Endodermal cell (in vitro differentiated cells): Measurements from ENCODE around the gene CHST2. TPM values are rescaled to one million over a fixed set of nuclear protein-coding genes. Genes with fewer than 3 reads are reported as not detected.
A peak's percentile ranks its signal among the peaks of the same experiment; 100 is the strongest.

Source experiments
- DNase-seq: peaks from one replicate; pipeline ENCODE4 v3.0.0-alpha.2; 2017
- H3K27ac ChIP-seq: 2 replicates; pipeline ENCODE4 v1.5.1; 2013; ENCODE audit warnings: mild to moderate bottlenecking, low read depth, low read length, moderate library complexity
- H3K27me3 ChIP-seq: 2 replicates; pipeline ENCODE4 v1.6.1; 2013; ENCODE audit warnings: mild to moderate bottlenecking, low read length, moderate library complexity; ENCODE audit not compliant: insufficient read depth, control insufficient read depth, poor library complexity, severe bottlenecking
- H3K36me3 ChIP-seq: 2 replicates; pipeline ENCODE4 v1.7.0; 2013; ENCODE audit warnings: mild to moderate bottlenecking, low read length, moderate library complexity; ENCODE audit not compliant: control insufficient read depth, insufficient read depth
- H3K4me1 ChIP-seq: one replicate; pipeline ENCODE4 v1.7.0; 2013; ENCODE audit warnings: low read length; ENCODE audit not compliant: control insufficient read depth, insufficient read depth
- H3K4me3 ChIP-seq: 2 replicates; pipeline ENCODE4 v1.5.1; 2013; ENCODE audit warnings: mild to moderate bottlenecking, low read length, moderate library complexity
- H3K9ac ChIP-seq: 2 replicates; pipeline ENCODE4 v1.6.1; 2013; ENCODE audit warnings: mild to moderate bottlenecking, low read length, moderate library complexity; ENCODE audit not compliant: poor library complexity, severe bottlenecking; ENCODE audit errors: extremely low read depth
- H3K9me3 ChIP-seq: 2 replicates; pipeline ENCODE4 v1.6.1; 2013; ENCODE audit warnings: mild to moderate bottlenecking, low read length, moderate library complexity; ENCODE audit not compliant: control insufficient read depth
- H3K27ac Mint-ChIP-seq: 2 replicates; pipeline ENCODE4 v1.8.0; 2020; ENCODE audit warnings: mixed read lengths
- H3K27me3 Mint-ChIP-seq: 2 replicates; pipeline ENCODE4 v1.8.0; 2021; ENCODE audit warnings: mild to moderate bottlenecking, mixed read lengths; ENCODE audit not compliant: insufficient read depth
- H3K36me3 Mint-ChIP-seq: 2 replicates; pipeline ENCODE4 v1.8.0; 2020; ENCODE audit warnings: low read depth, mixed read lengths
- H3K4me1 Mint-ChIP-seq: 2 replicates; pipeline ENCODE4 v1.8.0; 2020; ENCODE audit warnings: mixed read lengths
- H3K4me3 Mint-ChIP-seq: 2 replicates; pipeline ENCODE4 v1.8.0; 2020; ENCODE audit warnings: mild to moderate bottlenecking, moderate library complexity, mixed read lengths
- H3K9me3 Mint-ChIP-seq: 2 replicates; pipeline ENCODE4 v1.8.0; 2020; ENCODE audit warnings: mild to moderate bottlenecking, mixed read lengths
- WGBS, 2 experiments: methylation state at CpG; one replicate each; pipeline versions ENCODE4 v1.1.5 to v1.1.7; 2013; ENCODE audit warnings: missing lambda C conversion rate in 2 of 2, mixed read lengths in 1 of 2; ENCODE audit not compliant: insufficient coverage in 1 of 2, insufficient read length in 1 of 2; 5-methylcytosine and 5-hydroxymethylcytosine counted together
- total RNA-seq, 2 donors: library from RNA; stranded (reverse); fragmentation: NEBNext Ultra II Directional in 1 of 2; extraction: Animal tissue kit (Norgen Biotek cat#: 25700) in 1 of 2; gene quantifications; 2 replicates in 1 of 2; 3 replicates in 1 of 2; pipeline ENCODE4 v1.2.1, GENCODE V29; 2021
- TF ChIP-seq, protein P1 (sequence below): fragments of 200-600 bp; sonication (generic); conservative IDR thresholded peaks from 2 replicates; pipeline ENCODE4 v1.5.0; 2021; ENCODE audit warnings: antibody characterized with exemption, mild to moderate bottlenecking

The CHST2 gene
- total RNA-seq, 2 donors from 2014 or later: 3.4 to 7.2 TPM

DNA sequence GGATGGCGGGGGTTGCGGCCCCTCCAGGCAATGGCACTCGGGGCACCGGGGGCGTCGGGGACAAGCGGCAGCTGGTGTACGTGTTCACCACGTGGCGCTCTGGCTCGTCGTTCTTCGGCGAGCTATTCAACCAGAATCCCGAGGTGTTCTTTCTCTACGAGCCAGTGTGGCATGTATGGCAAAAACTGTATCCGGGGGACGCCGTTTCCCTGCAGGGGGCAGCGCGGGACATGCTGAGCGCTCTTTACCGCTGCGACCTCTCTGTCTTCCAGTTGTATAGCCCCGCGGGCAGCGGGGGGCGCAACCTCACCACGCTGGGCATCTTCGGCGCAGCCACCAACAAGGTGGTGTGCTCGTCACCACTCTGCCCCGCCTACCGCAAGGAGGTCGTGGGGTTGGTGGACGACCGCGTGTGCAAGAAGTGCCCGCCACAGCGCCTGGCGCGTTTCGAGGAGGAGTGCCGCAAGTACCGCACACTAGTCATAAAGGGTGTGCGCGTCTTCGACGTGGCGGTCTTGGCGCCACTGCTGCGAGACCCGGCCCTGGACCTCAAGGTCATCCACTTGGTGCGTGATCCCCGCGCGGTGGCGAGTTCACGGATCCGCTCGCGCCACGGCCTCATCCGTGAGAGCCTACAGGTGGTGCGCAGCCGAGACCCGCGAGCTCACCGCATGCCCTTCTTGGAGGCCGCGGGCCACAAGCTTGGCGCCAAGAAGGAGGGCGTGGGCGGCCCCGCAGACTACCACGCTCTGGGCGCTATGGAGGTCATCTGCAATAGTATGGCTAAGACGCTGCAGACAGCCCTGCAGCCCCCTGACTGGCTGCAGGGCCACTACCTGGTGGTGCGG is 1.9 kb downstream of the CHST2 start:
- Histone ChIP-seq H3K4me3 (peak overlapping the region; percentile 79), H3K36me3 (no peaks in the 10 kb centered on the region), H3K27ac (no peak overlapping the region), H3K9me3 (no peaks in the 10 kb centered on the region), H3K27me3 (peaks cover 27% of the 10 kb centered on the region), H3K4me1 (no peaks in the 10 kb centered on the region), H3K9ac (no peak overlapping the region)
- 64 to 66% methylated on average over 63 to 79 of the region's 79 CpGs for WGBS, 2 experiments
- DNase-seq: peak; percentile 90
- peaks cover 16% of the 10 kb centered on the region for H3K27me3 Mint-ChIP-seq
- no peak overlapping the region for H3K27ac Mint-ChIP-seq
- TF ChIP-seq, protein P1, sequence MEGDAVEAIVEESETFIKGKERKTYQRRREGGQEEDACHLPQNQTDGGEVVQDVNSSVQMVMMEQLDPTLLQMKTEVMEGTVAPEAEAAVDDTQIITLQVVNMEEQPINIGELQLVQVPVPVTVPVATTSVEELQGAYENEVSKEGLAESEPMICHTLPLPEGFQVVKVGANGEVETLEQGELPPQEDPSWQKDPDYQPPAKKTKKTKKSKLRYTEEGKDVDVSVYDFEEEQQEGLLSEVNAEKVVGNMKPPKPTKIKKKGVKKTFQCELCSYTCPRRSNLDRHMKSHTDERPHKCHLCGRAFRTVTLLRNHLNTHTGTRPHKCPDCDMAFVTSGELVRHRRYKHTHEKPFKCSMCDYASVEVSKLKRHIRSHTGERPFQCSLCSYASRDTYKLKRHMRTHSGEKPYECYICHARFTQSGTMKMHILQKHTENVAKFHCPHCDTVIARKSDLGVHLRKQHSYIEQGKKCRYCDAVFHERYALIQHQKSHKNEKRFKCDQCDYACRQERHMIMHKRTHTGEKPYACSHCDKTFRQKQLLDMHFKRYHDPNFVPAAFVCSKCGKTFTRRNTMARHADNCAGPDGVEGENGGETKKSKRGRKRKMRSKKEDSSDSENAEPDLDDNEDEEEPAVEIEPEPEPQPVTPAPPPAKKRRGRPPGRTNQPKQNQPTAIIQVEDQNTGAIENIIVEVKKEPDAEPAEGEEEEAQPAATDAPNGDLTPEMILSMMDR: peak; percentile 69
- H3K9me3 Mint-ChIP-seq: no peaks in the 10 kb centered on the region
- peaks cover 30% of the 10 kb centered on the region for H3K4me1 Mint-ChIP-seq
- H3K4me3 Mint-ChIP-seq: peak overlapping the region; percentile 79
- H3K36me3 Mint-ChIP-seq: peaks cover 5% of the 10 kb centered on the region

DNA sequence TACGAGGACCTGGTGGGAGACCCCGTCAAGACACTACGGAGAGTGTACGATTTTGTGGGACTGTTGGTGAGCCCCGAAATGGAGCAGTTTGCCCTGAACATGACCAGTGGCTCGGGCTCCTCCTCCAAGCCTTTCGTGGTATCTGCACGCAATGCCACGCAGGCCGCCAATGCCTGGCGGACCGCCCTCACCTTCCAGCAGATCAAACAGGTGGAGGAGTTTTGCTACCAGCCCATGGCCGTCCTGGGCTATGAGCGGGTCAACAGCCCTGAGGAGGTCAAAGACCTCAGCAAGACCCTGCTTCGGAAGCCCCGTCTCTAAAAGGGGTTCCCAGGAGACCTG is 2.5 kb downstream of the CHST2 start:
- Histone ChIP-seq H3K4me3 (no peak overlapping the region), H3K27ac (no peak overlapping the region), H3K27me3 (peaks cover 27% of the 10 kb centered on the region), H3K4me1 (no peaks in the 10 kb centered on the region), H3K9me3 (no peaks in the 10 kb centered on the region), H3K9ac (no peak overlapping the region), H3K36me3 (no peaks in the 10 kb centered on the region)
- Mint-ChIP-seq H3K27ac (no peak overlapping the region), H3K36me3 (peaks cover 5% of the 10 kb centered on the region), H3K9me3 (no peaks in the 10 kb centered on the region), H3K4me3 (peak overlapping the region; percentile 79), H3K4me1 (peaks cover 28% of the 10 kb centered on the region), H3K27me3 (peaks cover 16% of the 10 kb centered on the region)
- DNase-seq: peak; percentile 55
- WGBS, 2 experiments: 96 to 99% methylated on average over 14 to 16 of the region's 16 CpGs
- TF ChIP-seq, protein P1: no peak

DNA sequence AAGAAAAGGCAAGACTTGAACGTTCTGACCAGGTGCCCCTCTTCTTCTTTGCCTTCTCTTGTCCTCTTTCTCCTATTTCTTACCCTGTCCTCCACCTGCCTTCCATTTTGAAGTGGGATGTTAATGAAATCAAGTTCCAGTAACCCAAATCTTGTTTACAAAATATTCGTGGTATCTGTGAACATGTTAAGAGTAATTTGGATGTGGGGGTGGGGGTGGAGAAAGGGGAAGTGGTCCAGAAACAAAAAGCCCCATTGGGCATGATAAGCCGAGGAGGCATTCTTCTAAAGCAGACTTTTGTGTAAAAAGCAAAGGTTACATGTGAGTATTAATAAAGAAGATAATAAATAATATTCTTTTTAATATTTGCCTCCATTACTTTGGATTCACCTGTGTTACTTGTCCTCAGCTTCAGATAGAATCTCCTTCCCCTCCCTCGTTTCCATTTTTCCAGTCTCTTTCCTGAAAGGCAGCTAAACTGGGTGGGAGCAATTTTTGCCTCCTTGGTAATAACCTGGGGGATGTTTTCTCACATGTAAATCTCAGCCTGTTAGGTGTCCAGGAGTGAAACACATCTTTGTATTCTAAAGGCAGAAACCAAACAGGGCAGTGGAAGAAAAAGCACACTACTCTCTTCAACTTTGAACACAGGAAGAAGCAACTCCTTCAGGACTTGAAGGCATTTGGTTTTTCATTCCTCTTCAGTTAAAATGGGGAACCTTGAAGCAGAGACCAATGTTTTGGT is 3.2 kb downstream of the CHST2 start:
- DNase-seq: no peak
- H3K9me3 ChIP-seq: no peaks in the 10 kb centered on the region
- no peaks in the 10 kb centered on the region for H3K9me3 Mint-ChIP-seq
- H3K27ac Mint-ChIP-seq: no peak overlapping the region
- H3K36me3 ChIP-seq: no peaks in the 10 kb centered on the region
- H3K27me3 ChIP-seq: peaks cover 22% of the 10 kb centered on the region
- no peak overlapping the region for H3K9ac ChIP-seq
- H3K4me1 ChIP-seq: no peaks in the 10 kb centered on the region
- H3K4me3 ChIP-seq: no peak overlapping the region
- 89 to 90% methylated on average over 2 to 4 of the region's 4 CpGs for WGBS, 2 experiments
- peaks cover 26% of the 10 kb centered on the region for H3K4me1 Mint-ChIP-seq
- peaks cover 16% of the 10 kb centered on the region for H3K27me3 Mint-ChIP-seq
- no peak overlapping the region for H3K4me3 Mint-ChIP-seq
- no peak overlapping the region for H3K27ac ChIP-seq
- peaks cover 5% of the 10 kb centered on the region for H3K36me3 Mint-ChIP-seq
- TF ChIP-seq, protein P1: no peak
